ENCODE results near the gene LRRC32.

The LRRC32 gene, protein sequence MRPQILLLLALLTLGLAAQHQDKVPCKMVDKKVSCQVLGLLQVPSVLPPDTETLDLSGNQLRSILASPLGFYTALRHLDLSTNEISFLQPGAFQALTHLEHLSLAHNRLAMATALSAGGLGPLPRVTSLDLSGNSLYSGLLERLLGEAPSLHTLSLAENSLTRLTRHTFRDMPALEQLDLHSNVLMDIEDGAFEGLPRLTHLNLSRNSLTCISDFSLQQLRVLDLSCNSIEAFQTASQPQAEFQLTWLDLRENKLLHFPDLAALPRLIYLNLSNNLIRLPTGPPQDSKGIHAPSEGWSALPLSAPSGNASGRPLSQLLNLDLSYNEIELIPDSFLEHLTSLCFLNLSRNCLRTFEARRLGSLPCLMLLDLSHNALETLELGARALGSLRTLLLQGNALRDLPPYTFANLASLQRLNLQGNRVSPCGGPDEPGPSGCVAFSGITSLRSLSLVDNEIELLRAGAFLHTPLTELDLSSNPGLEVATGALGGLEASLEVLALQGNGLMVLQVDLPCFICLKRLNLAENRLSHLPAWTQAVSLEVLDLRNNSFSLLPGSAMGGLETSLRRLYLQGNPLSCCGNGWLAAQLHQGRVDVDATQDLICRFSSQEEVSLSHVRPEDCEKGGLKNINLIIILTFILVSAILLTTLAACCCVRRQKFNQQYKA

GRCh38 chr11:76670485-76671236 lies at the start of gene LRRC32:
LRRC32 (minus strand) TSS chr11:76670747; CDS start chr11:76665954, 4,793 bp downstream.
- peak; percentile 31 for DNase-seq

DNA sequence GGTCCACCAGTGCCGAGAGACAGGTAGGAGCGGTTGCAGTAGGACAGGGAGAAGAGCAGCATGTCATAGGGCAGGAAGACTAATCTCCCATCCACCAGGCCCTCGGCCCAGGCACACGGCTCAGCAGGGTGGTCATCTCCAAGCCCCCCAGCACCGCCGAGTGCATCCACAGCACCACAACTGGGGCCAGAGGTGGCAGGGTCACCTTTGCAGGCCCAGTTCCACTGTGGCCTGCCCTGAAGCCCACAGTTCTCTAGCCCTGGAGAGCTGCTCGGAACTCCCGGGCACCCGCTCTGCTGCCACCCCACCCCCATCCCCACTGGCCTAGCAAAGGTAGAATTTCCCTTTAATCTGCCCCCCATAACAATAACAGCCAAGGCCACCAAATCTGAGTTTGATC lies 49.1 kb upstream of the LRRC32 start:
- no peak for DNase-seq

GRCh38 chr11:76719281-76719680 lies 48.7 kb upstream of the LRRC32 start:
- DNase-seq = no peak

- no peak for DNase-seq
Observed at GRCh38 chr11:76717816-76718215, 47.3 kb upstream of the LRRC32 start.

DNA sequence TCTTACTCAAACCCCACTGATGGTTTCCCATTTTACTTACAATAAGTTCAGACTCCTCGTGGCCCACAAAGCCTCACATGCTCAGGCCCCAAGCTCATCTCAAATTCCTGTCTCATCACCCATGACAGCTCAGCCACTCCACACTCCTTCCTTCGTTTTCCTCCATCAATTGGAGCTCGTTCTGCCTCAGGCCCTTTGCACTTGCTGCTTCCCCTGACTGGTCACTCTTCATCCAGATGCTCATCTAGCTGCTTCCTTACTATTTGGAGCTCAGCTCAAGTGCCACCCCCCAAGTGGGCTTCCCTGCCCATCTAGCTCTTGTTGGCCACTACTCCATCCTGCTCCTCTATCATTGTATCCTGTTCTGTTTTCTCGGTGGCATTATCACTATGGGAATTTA lies 46.8 kb upstream of the LRRC32 start:
- no peak for DNase-seq

DNA sequence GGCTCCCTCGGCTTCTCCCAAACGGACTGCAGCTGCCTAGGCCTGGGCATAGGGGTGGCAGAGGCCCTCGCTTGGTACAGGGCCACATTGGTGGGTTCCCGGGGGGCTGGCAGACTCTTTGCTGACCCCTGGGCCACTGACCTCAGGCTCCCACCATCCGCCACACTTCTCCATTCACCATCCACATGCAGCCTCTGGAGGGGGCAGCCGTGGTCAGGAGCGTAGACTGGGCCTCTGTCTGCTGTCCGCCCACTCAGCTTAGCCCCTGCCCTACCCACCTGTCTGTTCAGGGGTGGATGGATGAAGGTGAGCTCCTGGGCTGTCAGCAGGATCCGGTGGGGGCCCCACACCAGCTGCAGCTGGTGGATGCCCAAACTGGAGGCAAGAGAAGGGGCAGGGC lies 45.7 kb upstream of the LRRC32 start:
- DNase-seq = no peak

GRCh38 chr11:76714493-76714892 lies 43.9 kb upstream of the LRRC32 start:
- DNase-seq = no peak

GRCh38 chr11:76713499-76713898 lies 43.0 kb upstream of the LRRC32 start:
- no peak for DNase-seq

GRCh38 chr11:76712125-76712524 lies 41.6 kb upstream of the LRRC32 start:
- DNase-seq = no peak

GRCh38 chr11:76709756-76710155 lies 39.2 kb upstream of the LRRC32 start:
- no peak for DNase-seq

DNA sequence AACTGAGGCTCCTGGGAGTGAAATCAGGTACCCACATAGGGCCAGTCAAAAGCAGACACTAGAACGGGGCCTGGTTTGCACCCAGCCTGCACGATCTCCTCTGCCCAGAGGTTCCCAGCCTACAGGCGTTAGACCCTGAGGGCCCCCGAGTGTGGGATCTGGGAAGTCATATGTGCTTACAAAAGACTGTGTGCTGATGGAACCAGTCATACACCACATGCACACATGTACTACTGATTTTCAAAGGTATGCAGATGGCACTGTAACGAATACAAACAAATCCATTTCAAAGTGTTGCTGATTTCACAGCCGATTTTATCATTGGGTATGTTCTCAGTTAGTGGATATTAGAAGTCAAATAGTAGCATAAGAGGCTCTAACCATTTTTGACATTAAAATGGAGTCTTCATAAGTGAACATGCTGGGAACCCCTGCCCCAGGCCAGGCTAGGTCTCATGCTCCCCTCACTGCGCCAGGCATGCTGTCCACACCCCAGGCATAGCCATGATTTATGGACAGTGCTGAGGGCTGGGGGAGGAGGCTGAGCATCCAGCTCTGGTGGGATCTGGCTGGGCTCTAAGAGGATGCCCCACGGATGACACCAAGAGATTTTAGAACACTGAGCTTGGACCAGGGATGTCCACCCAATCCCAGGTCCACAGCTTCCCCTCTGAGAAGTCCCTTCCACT lies 38.6 kb upstream of the LRRC32 start:
- DNase-seq = no peak

DNA sequence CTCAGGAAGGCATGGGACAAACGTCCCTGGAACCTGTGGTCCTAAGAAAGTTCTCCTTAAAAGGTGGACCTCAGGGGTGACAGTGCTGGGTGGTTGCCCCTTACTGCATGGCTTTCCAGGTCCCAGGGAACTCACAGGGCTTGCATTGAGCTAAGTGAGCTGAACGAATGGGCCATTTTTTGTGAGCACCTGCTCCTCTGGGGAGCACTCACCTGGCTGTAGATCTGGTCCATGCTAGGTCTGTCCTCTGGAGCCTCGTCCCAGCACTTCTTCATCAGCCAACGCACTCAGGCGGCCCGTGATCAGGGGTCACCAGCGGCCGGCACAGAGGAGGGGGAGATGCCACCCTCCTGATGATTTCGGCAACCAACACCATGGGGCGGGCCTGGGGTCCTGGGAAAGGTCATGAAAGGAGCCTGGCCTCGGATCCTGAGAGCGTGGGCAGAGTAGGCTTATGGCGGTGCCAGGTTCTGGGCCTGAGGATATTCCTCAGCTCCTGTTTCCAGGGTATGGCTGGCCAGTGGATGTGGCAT lies 36.8 kb upstream of the LRRC32 start:
- DNase-seq = no peak

GRCh38 chr11:76706667-76707066 lies 36.1 kb upstream of the LRRC32 start:
- DNase-seq = no peak

DNA sequence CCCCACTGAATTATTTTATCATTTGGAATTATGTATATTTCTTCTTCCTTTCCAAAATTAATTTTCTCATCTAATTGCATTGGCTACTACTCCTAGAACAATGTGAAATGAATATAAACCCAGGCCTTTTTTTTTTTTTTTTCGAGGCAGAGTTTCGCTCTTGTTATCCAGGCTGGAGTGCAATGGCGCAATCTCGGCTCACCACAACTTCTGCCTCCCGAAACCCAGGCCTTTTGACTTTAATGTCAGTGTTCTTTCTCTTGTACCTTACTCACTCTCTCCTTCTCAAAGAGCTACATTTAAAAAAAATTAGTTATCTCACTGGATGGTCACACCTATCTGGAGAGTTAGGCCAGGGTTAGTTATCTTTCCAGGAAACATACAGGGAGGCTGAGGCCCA lies 35.3 kb upstream of the LRRC32 start:
- DNase-seq = no peak

- DNase-seq = no peak
Observed at GRCh38 chr11:76704171-76704948, 33.8 kb upstream of the LRRC32 start.

DNA sequence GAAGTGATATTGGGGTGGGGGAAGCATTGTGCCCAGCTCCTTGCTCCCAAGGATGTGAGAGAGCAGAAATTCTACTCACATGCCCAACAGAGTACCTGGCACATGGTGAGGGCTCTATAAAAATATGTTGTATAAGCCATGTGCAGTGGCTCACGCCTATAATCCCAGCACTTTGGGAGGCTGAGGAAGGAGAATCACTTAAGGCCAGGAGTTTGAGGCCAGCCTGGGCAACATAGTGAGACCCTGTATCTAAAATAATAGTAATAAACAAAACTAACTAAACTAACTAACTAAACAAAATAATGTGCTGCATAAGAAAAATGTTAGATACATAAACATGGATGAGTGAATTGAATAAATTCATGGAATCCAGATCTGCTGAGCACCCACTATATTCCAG lies 33.2 kb upstream of the LRRC32 start:
- DNase-seq = no peak

GRCh38 chr11:76702336-76703128 lies 32.0 kb upstream of the LRRC32 start:
- DNase-seq = no peak

- DNase-seq = no peak
Observed at GRCh38 chr11:76701294-76702040, 30.9 kb upstream of the LRRC32 start.

DNA sequence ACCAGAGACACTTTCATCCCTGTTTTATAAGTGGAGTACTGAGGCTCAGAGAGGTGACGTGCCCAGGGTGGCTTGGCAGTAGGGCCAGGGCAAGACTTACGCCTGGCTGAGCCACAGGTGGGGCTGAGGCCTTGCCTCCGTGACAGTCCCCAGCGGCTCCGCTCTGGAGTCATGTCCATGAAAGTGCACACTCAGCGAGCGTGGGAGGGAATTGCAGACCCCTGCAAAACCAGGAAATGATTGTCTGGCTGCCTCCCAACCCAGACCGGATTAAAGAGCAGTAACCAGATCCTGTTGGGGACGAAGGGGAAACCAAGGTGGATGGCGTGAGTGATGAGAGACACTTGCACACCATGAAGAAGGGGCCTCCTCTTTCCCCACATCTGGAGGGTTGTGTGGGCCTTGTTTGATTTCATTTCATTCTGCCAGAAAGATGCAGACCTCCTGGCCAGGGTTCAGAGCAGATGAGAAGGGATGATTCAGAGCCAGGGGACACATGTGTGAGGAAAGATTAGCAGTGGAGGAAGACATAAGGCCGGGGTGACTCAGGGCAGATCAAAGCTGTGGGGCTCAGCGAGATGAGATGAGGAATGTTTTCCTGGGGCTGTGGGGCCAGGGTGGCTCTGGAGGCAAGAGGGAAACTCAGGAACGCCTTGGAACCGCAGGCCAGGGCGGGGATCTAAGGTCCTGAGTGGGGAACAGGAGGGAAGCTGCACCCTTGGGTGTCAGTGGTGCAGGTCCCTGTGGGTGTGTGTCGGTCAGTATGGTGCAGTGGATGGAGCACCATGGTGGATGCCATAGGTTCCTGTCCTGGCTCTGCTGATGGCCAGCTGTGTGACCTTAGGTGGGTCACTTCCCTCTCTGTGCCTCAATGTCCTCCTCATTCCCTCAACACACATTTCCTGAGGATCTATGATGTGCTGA lies 29.9 kb upstream of the LRRC32 start:
- DNase-seq = no peak
